LNCaP clone FGC (cell line): ENCODE results near the gene RAB9A.

Source experiments
- DNase-seq: peaks from one replicate; pipeline ENCODE4 v3.0.0-alpha.2; 2011; ENCODE audit warnings: low read depth
- H3K4me3 ChIP-seq: 2 replicates; pipeline ENCODE4 v1.5.1; 2011; ENCODE audit warnings: mild to moderate bottlenecking, low read depth, low read length, control low read depth
- TF ChIP-seq, protein P1 (sequence below): IDR thresholded peaks from 2 replicates; pipeline ENCODE4 v1.5.1; 2012; ENCODE audit warnings: mild to moderate bottlenecking; ENCODE audit not compliant: control insufficient read depth, insufficient read depth; ENCODE audit errors: extremely low read depth

Gene RAB9A

GRCh38 chrX:13742397-13743176 lies 53.7 kb downstream of the RAB9A start:
- H3K4me3 ChIP-seq = no peak overlapping the region
- TF ChIP-seq, protein P1, sequence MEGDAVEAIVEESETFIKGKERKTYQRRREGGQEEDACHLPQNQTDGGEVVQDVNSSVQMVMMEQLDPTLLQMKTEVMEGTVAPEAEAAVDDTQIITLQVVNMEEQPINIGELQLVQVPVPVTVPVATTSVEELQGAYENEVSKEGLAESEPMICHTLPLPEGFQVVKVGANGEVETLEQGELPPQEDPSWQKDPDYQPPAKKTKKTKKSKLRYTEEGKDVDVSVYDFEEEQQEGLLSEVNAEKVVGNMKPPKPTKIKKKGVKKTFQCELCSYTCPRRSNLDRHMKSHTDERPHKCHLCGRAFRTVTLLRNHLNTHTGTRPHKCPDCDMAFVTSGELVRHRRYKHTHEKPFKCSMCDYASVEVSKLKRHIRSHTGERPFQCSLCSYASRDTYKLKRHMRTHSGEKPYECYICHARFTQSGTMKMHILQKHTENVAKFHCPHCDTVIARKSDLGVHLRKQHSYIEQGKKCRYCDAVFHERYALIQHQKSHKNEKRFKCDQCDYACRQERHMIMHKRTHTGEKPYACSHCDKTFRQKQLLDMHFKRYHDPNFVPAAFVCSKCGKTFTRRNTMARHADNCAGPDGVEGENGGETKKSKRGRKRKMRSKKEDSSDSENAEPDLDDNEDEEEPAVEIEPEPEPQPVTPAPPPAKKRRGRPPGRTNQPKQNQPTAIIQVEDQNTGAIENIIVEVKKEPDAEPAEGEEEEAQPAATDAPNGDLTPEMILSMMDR = no peak
- no peak for DNase-seq

- no peak overlapping the region for H3K4me3 ChIP-seq
- DNase-seq = no peak
- TF ChIP-seq, protein P1 = peak; percentile 25; the same call in 1 of the 2 replicates
These were observed 58.9 kb downstream of the RAB9A start for GRCh38 chrX:13747836-13748235.

GRCh38 chrX:13748486-13748885 lies 59.6 kb downstream of the RAB9A start:
- H3K4me3 ChIP-seq = no peak overlapping the region
- TF ChIP-seq, protein P1 = no peak
- no peak for DNase-seq

GRCh38 chrX:13750204-13750603 lies 61.3 kb downstream of the RAB9A start:
- TF ChIP-seq, protein P1 = peak; percentile 45
- DNase-seq = no peak
- no peak overlapping the region for H3K4me3 ChIP-seq

- DNase-seq = no peak
- TF ChIP-seq, protein P1 = no peak
- H3K4me3 ChIP-seq = no peak overlapping the region
These were observed 61.9 kb downstream of the RAB9A start for GRCh38 chrX:13750812-13751211.

GRCh38 chrX:13752141-13752540 lies 63.2 kb downstream of the RAB9A start:
- no peak overlapping the region for H3K4me3 ChIP-seq
- DNase-seq = no peak
- TF ChIP-seq, protein P1 = no peak

DNA sequence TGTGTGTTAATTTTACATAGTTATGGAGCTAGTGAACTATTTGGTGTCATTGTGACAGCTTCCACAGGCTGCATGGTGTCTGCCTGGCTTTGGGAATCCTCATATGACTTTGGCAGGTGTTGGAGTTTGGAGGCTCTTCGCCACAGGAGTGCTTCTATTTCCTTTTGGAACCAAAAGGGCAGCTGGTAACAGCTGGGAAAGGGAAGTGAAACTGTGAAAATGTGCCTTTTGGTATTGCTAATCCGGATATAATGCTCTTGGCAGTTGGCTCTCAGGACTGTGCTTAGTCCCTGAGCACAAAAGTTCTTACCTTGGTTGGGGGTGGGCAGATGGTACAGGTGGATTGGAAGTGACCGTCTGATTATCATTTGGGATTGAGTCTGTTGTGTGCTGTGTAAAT lies 63.7 kb downstream of the RAB9A start:
- H3K4me3 ChIP-seq = no peak overlapping the region
- no peak for DNase-seq
- TF ChIP-seq, protein P1 = no peak
